HG02798 (cell line): ENCODE data around the gene POC1B.

ENCODE experiments used
- ATAC-seq: cut with Tn5 transposase; IDR thresholded peaks from one replicate; pipeline ENCODE4 v1.9.1; 2021; ENCODE audit warnings: mild to moderate bottlenecking; ENCODE audit not compliant: unreplicated experiment, poor library complexity

Gene POC1B

GRCh38 chr12:89391726-89392336 lies 134.0 kb downstream of the POC1B start:
- no peak for ATAC-seq

GRCh38 chr12:89390802-89391673 lies 134.8 kb downstream of the POC1B start:
- no peak for ATAC-seq

GRCh38 chr12:89389755-89390661 lies 135.8 kb downstream of the POC1B start:
- ATAC-seq, result peak; percentile 39

GRCh38 chr12:89386138-89386537 lies 139.7 kb downstream of the POC1B start:
- ATAC-seq, result no peak

GRCh38 chr12:89384807-89385206 lies 141.0 kb downstream of the POC1B start:
- ATAC-seq, result no peak

GRCh38 chr12:89384050-89384758 lies 141.6 kb downstream of the POC1B start:
- no peak for ATAC-seq

- ATAC-seq, result no peak
These were observed 142.4 kb downstream of the POC1B start for GRCh38 chr12:89383235-89384049.

- ATAC-seq, result no peak
These were observed 143.5 kb downstream of the POC1B start for GRCh38 chr12:89382328-89382727.

- ATAC-seq, result no peak
These were observed 145.9 kb downstream of the POC1B start for GRCh38 chr12:89379839-89380467.

- no peak for ATAC-seq
These were observed 146.6 kb downstream of the POC1B start for GRCh38 chr12:89379148-89379838.

- no peak for ATAC-seq
These were observed 149.0 kb downstream of the POC1B start for GRCh38 chr12:89376844-89377243.

GRCh38 chr12:89376202-89376529 lies 149.7 kb downstream of the POC1B start:
- ATAC-seq, result peak; percentile 8

GRCh38 chr12:89373763-89374572 lies 151.9 kb downstream of the POC1B start:
- ATAC-seq, result no peak

GRCh38 chr12:89372584-89373370 lies 153.1 kb downstream of the POC1B start:
- ATAC-seq, result no peak

GRCh38 chr12:89370850-89371249 lies 155.0 kb downstream of the POC1B start:
- ATAC-seq, result no peak

GRCh38 chr12:89370421-89370831 lies 155.4 kb downstream of the POC1B start:
- no peak for ATAC-seq
